HTR-8/SVneo (cell line): ENCODE measurements around the gene CCDC154.

Experiments used
- DNase-seq: peaks from one replicate; pipeline ENCODE4 v3.0.0; 2011; ENCODE audit warnings: low spot score, mixed read lengths; ENCODE audit not compliant: insufficient read length
- FAIRE-seq: peaks from 2 replicates; lab custom pipeline; 2011; peaks lifted over from hg19 to GRCh38; lab: Jason Lieb, UNC

Gene CCDC154

DNA sequence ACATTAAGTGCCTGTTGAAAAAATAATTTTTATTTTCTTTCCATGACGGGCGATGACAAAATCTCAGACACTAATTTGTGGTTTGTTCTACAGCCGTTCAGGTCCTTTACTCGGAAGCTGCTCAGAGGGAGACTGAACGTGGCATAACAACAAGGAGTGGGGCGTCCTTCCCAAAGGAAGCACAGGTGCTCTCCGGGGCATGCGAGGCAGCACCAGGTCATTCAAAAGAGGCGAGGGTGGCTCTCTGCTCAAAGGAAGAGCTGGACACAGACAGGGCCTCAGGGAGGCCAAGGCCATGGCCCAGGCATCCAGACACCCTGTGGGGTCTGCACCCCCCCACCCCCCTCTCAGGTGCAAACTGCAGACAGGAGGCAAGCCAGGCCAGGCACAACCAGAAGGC lies 46.0 kb downstream of the CCDC154 start:
- FAIRE-seq, result no peak
- no peak for DNase-seq

DNA sequence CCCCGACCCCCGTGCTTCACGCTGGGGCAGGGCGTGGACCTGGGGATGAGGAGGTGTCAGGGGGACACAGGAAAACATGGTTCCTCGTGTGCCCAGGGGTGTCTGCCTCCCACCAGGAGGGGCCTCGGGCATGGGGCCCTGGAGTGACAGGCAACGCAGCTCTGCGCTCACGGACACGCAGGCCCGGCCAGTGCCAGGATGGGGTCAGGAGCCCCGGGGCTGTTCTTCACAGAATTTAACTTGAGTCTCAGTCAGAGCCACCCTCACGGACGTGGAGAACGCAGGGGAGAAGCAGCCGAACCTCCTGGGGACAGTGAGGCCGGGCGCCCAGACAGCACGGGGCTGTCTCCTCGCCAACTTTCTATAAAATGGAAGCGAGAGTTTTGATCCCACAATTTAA lies 46.6 kb downstream of the CCDC154 start:
- DNase-seq, result no peak
- no peak for FAIRE-seq

DNA sequence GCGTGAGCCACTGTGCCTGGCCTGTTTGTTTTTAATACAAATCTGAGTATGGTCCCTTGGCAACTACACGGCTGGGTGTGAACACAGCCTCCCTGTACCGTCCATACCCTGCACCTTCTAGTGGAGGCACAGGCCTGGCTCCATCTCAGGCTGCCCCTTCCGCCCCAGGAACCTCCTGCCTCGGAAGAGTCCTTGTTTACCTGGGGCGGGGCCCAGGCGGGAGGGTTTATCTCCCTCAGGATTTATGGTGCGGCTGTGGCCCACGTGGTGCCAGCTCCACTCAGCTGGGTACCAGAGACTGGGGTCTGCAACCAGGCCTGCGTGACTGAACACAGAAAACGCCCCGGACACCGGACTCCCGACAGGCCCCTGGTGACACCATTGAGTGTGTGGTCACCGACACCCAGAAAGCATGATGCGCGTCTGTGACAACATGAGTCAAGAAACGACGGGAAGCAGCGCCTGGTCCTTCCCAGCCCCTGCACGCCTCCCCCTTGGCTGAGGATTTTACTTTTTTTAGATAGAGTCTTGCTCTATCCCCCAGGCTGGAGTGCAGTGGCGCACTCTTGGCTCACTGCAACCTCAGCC lies 48.8 kb downstream of the CCDC154 start:
- DNase-seq, result no peak
- FAIRE-seq, result no peak

DNA sequence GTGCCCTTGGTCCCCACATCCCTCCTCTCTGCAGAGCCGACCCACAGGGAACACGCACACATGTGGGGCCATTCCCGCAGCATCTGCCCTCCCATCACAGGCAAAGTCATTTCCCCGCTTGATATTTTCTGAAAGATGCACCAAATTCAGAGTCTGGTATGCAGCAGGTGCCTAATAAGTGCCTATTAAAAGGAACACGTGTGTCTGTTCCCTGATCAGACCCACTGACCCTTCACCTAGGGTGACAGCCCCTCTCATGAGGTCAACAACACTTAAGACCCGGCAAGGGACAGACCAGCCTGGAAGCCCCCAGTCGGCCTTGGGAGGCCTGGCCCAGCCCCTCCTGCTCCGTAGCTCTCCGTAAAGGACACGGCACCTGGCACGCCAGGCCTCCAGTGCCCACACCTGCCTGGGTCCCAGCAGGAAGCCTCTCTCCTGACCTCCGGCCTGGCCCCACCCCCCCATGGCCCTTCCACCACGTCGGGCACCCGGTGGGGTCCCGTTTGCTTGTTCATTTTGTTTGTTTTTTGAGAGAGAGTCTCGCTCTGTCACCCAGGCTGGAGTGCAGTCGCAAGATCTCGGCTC lies 49.9 kb downstream of the CCDC154 start:
- FAIRE-seq, result no peak
- DNase-seq, result no peak

DNA sequence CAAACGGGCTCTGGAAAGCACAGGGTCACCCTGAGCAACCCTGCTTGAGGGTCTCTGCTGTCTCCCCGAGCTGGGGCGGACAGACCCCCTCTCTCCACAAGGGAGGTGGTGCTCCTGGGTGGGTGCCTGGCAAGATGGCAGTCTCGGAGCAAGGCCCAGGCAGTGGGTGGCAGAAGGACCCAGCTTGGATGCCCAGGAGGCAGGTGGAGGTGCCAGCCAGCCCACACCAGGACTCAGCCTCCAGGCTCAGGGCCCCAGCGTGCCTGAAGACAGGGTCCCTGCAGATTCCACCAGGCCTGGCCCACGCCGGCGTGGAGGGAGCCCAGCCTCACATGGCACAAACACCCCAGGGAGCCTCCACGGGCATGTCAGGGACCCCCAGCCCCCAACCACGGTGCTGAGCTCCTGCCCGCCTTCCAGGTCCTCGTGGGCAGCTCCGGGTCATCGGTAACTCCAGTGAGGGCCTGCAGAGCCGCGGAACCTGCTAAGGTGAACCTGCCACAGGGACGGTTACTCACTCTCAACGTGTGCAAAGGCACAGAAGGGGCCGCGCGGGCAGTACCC lies 50.7 kb downstream of the CCDC154 start:
- DNase-seq, result no peak
- FAIRE-seq, result no peak

DNA sequence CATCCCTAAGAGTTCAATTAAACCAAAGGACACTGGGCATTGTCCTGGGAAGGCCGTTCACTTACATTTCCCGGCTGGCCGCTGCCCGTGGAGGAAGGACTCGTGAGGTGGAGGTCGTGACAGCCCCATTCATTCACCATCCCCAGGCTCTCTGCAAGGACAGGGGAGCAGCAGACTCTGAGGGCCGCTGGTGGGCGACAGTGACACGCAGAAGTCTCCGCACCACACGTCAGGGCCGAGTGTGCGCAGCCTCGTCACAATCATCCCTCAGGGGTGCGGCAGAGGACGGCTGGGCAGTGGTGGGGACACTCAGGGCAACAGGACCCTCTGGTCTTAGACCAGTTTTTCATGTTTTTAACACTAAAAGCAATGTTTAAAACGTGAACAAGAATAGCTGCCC lies 51.5 kb downstream of the CCDC154 start:
- DNase-seq, result no peak
- FAIRE-seq, result no peak

DNA sequence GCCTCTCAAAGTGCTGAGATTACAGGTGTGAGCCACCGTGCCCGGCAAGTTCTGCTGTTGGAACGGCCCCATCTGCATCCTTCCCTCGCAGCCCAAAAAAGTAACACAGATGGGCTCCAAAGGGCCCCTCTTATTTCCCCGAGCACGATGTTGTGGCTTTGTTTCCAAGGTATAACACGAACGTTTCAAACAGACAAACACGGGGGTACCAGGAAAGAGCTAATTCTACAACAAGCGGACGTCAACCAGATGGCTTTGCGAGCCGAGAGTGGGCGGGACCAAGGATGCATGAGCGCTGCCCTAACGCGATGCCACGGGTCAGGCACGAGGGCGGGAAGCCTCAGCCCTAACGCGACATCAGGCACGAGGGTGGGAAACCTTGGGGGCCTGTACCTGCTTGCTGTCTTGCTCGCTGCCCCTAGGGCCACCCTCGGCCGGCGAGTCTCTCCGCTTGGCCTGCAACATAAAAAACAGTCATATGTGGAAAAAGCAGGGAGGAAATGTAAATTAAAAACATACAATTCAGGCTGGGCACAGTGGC lies 54.0 kb downstream of the CCDC154 start:
- FAIRE-seq (no peak), DNase-seq (no peak)

DNA sequence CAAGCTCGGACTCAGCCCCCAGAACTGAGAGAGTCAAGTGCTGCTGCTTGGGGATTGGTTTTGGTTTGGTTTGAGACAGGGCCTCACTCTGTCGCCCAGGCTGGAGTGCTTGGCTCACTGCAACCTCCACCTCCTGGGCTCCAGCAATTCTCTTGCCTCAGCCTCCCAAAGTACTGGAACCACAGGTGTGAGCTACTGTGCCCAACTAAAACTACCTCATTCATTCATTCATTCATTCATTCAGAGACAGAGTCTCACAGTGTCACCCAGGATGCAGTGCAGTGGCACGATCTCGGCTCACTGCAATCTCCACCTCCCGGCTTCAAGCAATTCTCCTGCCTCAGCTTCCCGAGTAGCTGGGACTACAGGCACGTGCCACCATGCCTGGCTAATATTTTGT lies 54.6 kb downstream of the CCDC154 start:
- FAIRE-seq, result no peak
- DNase-seq, result no peak

DNA sequence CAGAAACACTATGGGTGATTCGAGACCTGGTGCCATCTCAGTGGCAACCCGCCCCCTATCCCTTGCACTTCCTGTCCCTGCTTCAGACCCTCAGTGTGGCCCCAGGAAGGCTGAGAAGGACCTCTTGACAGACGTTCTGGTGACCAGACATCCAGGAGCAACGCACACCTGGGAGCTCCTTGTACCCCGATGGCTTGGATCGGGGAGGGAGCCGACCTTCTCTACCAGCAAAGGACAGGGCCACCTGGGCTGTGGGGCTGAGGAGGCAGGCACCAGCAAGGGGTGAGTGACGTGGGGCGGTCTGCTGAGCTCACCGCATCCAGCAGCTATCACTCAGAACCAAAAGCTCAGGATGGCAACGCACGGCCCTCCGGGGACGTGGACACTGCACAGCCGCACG lies 57.0 kb downstream of the CCDC154 start:
- DNase-seq, result no peak
- FAIRE-seq, result no peak

DNA sequence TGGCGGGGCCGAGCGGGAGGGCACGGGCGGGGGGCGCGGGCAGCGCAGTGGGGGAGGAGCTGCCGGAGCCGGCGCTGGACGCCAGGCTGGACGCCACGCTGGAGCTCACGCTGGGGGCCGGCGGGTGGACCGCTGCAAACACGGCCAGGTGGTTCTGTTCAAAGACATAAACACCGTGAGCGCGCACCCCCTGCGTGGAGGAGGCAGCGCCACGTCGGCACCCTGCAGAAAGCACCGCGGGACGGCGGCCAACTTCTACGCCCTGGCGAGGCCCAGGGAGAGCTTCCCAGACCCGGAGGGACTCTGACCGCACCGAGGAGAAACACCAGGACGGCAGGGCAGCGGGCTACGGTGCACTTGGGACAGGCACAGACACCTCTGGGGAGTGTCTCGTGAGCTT lies 59.1 kb downstream of the CCDC154 start:
- FAIRE-seq (no peak), DNase-seq (no peak)
